ENCODE measurements around the gene GNA12. TPM values are rescaled to one million over a fixed set of nuclear protein-coding genes. Genes with fewer than 3 reads are reported as not detected.

Gene GNA12
- total and polyA plus RNA-seq, 10 of the 15 experiments (the other 5 are each of a cell fraction or from before 2014, with no cell fraction given), result 1.9 to 51.8 (median 12.6) TPM

GRCh38 chr7:2774935-2775334, 69.2 kb downstream of the GNA12 start (continued):
- TF ChIP-seq BCLAF1 (IDR thresholded peaks at IDR 0.05) (no peak), MTA3 (IDR thresholded peaks at IDR 0.05; ENCODE audit: borderline replicate concordance, low read length) (no peak)

GRCh38 chr7:2774280-2774679, 69.8 kb downstream of the GNA12 start:
- no peak overlapping the region for H3K9ac ChIP-seq (ENCODE audit: control insufficient read depth, insufficient read depth, low read length)
- ATAC-seq (no peak), FAIRE-seq (no peak), DNase-seq (ENCODE audit: low read depth, low spot score) (no peak)
- RAD21 ChIA-PET (ENCODE audit: unreplicated experiment), result interaction anchor here (0.9 kb wide), 1 partner anchor 16 kb away, joined by 3 read pairs; no protein-coding TSS in a partner anchor
- H3K4me1 ChIP-seq (ENCODE audit: control insufficient read depth, insufficient read depth, low read length), result peaks cover 10% of the 10 kb centered on the region
- H3K4me2 ChIP-seq (ENCODE audit: control insufficient read depth, insufficient read depth), result no peak overlapping the region
- peaks cover 0 to 1% of the 10 kb centered on the region in 2 experiments; a peak in 2 of 4 replicates for H3K36me3 ChIP-seq (ENCODE audit: control insufficient read depth in 2 of 2, insufficient read depth in 2 of 2, low read length in 1 of 2)
- WGBS (ENCODE audit: insufficient coverage, insufficient replicate concordance, low lambda C conversion rate, missing lambda C conversion rate), result 90% methylated on average over 6 of the region's 6 CpGs
- no TSS peak for BruUV-seq (replicated peaks)
- no peaks in the 10 kb centered on the region for H4K20me1 ChIP-seq (ENCODE audit: control insufficient read depth, insufficient read depth)
- in situ Hi-C loops (cut with MboI) (no loop called here), intact Hi-C loops (cut with micrococcal nuclease; ENCODE audit: unreplicated experiment) (no loop called here)
- H3K79me2 ChIP-seq (ENCODE audit: control insufficient read depth, insufficient read depth, low read length), result no peaks in the 10 kb centered on the region
- POLR2A ChIA-PET, result interaction anchor here (1.0 kb wide), 1 partner anchor 25 kb away, joined by 3 read pairs; no protein-coding TSS in a partner anchor
- CTCF ChIA-PET, result interaction anchor here (2.3 kb wide), 1 partner anchor 65 kb away, joined by 11 read pairs; no protein-coding TSS in a partner anchor
- SMC1A ChIA-PET (ENCODE audit: uncharacterized antibody, unreplicated experiment), result interaction anchor here (1.6 to 2.5 kb wide), 4 partner anchors 13 to 65 kb away, joined by 5 to 12 read pairs (median 8); no protein-coding TSS in a partner anchor
- no peak overlapping the region for H3K4me3 ChIP-seq
- H3K27me3 ChIP-seq (replicated peaks in 1 of 2; ENCODE audit: control insufficient read depth in 2 of 2, insufficient read depth in 2 of 2, low read length in 1 of 2), result no peaks in the 10 kb centered on the region
- H3K9me3 ChIP-seq (replicated peaks; ENCODE audit: control insufficient read depth, insufficient read depth, low read length), result no peaks in the 10 kb centered on the region; the same call in 2 of the 3 replicates
- no peak overlapping the region for H2AFZ ChIP-seq (ENCODE audit: control insufficient read depth, low read depth, low read length)
- no peak overlapping the region for H3K27ac ChIP-seq (ENCODE audit: control insufficient read depth, insufficient read depth)
- TF ChIP-seq, protein P1, sequence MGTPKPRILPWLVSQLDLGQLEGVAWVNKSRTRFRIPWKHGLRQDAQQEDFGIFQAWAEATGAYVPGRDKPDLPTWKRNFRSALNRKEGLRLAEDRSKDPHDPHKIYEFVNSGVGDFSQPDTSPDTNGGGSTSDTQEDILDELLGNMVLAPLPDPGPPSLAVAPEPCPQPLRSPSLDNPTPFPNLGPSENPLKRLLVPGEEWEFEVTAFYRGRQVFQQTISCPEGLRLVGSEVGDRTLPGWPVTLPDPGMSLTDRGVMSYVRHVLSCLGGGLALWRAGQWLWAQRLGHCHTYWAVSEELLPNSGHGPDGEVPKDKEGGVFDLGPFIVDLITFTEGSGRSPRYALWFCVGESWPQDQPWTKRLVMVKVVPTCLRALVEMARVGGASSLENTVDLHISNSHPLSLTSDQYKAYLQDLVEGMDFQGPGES (IDR thresholded peaks at IDR 0.05), result no peak
- TF ChIP-seq MYC (IDR thresholded peaks at IDR 0.05; ENCODE audit: insufficient read depth, insufficient read length, insufficient replicate concordance, low read length, severe bottlenecking) (no peak), EED (IDR thresholded peaks at IDR 0.05; ENCODE audit: low read depth) (no peak), RAD51 (IDR thresholded peaks at IDR 0.05) (no peak), BCLAF1 (IDR thresholded peaks at IDR 0.05) (no peak), KLF5 (IDR thresholded peaks at IDR 0.05; ENCODE audit: partially characterized antibody) (no peak), ATF7 (IDR thresholded peaks at IDR 0.05; ENCODE audit: low read depth) (no peak)
- TF ChIP-seq, protein P2, sequence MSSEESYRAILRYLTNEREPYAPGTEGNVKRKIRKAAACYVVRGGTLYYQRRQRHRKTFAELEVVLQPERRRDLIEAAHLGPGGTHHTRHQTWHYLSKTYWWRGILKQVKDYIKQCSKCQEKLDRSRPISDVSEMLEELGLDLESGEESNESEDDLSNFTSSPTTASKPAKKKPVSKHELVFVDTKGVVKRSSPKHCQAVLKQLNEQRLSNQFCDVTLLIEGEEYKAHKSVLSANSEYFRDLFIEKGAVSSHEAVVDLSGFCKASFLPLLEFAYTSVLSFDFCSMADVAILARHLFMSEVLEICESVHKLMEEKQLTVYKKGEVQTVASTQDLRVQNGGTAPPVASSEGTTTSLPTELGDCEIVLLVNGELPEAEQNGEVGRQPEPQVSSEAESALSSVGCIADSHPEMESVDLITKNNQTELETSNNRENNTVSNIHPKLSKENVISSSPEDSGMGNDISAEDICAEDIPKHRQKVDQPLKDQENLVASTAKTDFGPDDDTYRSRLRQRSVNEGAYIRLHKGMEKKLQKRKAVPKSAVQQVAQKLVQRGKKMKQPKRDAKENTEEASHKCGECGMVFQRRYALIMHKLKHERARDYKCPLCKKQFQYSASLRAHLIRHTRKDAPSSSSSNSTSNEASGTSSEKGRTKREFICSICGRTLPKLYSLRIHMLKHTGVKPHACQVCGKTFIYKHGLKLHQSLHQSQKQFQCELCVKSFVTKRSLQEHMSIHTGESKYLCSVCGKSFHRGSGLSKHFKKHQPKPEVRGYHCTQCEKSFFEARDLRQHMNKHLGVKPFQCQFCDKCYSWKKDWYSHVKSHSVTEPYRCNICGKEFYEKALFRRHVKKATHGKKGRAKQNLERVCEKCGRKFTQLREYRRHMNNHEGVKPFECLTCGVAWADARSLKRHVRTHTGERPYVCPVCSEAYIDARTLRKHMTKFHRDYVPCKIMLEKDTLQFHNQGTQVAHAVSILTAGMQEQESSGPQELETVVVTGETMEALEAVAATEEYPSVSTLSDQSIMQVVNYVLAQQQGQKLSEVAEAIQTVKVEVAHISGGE (CRISPR knock-in tag; IDR thresholded peaks at IDR 0.05), result no peak
